ENCODE results near the gene ZNF366. TPM values are rescaled to one million over a fixed set of nuclear protein-coding genes. Genes with fewer than 3 reads are reported as not detected.

ZNF366 gene
- total RNA-seq, 1 experiment from 2014 or later = 0.17 TPM

DNA sequence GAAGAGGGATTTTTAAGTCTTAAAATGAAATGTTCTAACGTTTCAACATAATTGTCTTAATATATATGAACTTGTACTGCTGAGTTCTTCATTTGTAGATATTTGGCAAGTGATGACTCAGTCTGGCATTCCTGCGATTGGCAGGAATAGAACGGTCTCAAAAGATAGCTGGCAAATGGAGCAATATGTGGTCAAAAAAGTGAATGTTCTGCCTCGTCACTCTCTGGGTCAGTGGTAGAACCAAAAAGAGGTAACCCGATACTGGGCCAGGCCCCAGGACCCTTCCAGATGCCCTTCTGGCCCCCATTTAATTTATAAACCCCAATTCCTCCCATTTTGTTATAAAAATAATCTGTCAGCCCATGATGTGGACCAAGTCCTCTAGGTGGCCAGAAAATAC, 39.2 kb downstream of the ZNF366 start:
- no peaks in the 10 kb centered on the region for H3K27me3 ChIP-seq (ENCODE audit: insufficient read depth, low read depth)
- TF ChIP-seq, protein P1, sequence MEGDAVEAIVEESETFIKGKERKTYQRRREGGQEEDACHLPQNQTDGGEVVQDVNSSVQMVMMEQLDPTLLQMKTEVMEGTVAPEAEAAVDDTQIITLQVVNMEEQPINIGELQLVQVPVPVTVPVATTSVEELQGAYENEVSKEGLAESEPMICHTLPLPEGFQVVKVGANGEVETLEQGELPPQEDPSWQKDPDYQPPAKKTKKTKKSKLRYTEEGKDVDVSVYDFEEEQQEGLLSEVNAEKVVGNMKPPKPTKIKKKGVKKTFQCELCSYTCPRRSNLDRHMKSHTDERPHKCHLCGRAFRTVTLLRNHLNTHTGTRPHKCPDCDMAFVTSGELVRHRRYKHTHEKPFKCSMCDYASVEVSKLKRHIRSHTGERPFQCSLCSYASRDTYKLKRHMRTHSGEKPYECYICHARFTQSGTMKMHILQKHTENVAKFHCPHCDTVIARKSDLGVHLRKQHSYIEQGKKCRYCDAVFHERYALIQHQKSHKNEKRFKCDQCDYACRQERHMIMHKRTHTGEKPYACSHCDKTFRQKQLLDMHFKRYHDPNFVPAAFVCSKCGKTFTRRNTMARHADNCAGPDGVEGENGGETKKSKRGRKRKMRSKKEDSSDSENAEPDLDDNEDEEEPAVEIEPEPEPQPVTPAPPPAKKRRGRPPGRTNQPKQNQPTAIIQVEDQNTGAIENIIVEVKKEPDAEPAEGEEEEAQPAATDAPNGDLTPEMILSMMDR (conservative IDR thresholded peaks at IDR 0.05) = no peak
- no peak for TF ChIP-seq EZH2 (IDR thresholded peaks at IDR 0.05; ENCODE audit: low read depth)
- peak overlapping the region; percentile 38; the same call in 1 of the 2 replicates for H3K4me3 ChIP-seq
- H2AFZ ChIP-seq = peak overlapping the region; percentile 59
- H3K36me3 ChIP-seq (ENCODE audit: low read depth) = no peaks in the 10 kb centered on the region
- CTCF ChIA-PET = interaction anchor here (0.6 to 0.9 kb wide), 2 partner anchors 16 to 23 kb away, joined by 3 read pairs; no protein-coding TSS in a partner anchor
- intact Hi-C loops (cut with micrococcal nuclease; ENCODE audit: unreplicated experiment) = loop anchor here (1.0 kb wide), 1 partner anchor 16 kb away; no protein-coding TSS in a partner anchor
- POLR2A ChIA-PET (ENCODE audit: unreplicated experiment) = interaction anchor here (0.5 kb wide), 1 partner anchor 88 kb away, joined by 10 read pairs; no protein-coding TSS in a partner anchor
- no peaks in the 10 kb centered on the region for H3K9me2 ChIP-seq (ENCODE audit: insufficient read depth)
- peaks cover 37% of the 10 kb centered on the region for H3F3A ChIP-seq (ENCODE audit: insufficient read depth, low read depth)
- peak overlapping the region; percentile 75 for H3K4me2 ChIP-seq
- peak; percentile 42 to 83 for DNase-seq
- no peaks in the 10 kb centered on the region for H3K9me3 ChIP-seq (ENCODE audit: insufficient read depth, low read depth)
- peaks cover 78% of the 10 kb centered on the region for H3K4me1 ChIP-seq (replicated peaks; ENCODE audit: insufficient read depth)
- peak overlapping the region; percentile 99 for H3K27ac ChIP-seq
- H3K79me2 ChIP-seq (ENCODE audit: low read depth) = no peaks in the 10 kb centered on the region
- BruUV-seq (replicated peaks) = TSS peak; percentile 33
- no peaks in the 10 kb centered on the region for H4K20me1 ChIP-seq (ENCODE audit: insufficient read depth)

DNA sequence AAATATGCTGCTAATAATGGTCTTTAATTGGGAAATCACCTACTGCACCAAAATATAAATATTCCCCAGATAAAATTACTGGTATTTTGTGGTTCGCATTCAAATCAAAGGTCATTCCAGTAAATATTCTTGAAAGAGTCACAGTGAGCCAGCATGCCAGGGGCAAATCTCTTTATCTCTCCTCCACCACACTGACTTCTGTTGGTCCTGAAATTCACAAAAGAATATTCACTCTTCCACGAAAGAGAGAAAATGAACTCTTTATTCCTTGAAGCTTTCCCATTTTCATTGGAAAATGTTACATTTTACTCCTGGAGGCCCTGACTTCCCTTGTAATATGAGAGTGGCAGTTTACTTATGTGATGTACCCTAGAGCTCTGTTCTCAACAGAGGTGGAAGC, 39.7 kb downstream of the ZNF366 start:
- intact Hi-C loops (cut with micrococcal nuclease; ENCODE audit: unreplicated experiment) = no loop called here
- TF ChIP-seq EZH2 (IDR thresholded peaks at IDR 0.05; ENCODE audit: low read depth) = no peak
- TF ChIP-seq, protein P1 (conservative IDR thresholded peaks at IDR 0.05) = no peak
- no peaks in the 10 kb centered on the region for H3K36me3 ChIP-seq (ENCODE audit: low read depth)

DNA sequence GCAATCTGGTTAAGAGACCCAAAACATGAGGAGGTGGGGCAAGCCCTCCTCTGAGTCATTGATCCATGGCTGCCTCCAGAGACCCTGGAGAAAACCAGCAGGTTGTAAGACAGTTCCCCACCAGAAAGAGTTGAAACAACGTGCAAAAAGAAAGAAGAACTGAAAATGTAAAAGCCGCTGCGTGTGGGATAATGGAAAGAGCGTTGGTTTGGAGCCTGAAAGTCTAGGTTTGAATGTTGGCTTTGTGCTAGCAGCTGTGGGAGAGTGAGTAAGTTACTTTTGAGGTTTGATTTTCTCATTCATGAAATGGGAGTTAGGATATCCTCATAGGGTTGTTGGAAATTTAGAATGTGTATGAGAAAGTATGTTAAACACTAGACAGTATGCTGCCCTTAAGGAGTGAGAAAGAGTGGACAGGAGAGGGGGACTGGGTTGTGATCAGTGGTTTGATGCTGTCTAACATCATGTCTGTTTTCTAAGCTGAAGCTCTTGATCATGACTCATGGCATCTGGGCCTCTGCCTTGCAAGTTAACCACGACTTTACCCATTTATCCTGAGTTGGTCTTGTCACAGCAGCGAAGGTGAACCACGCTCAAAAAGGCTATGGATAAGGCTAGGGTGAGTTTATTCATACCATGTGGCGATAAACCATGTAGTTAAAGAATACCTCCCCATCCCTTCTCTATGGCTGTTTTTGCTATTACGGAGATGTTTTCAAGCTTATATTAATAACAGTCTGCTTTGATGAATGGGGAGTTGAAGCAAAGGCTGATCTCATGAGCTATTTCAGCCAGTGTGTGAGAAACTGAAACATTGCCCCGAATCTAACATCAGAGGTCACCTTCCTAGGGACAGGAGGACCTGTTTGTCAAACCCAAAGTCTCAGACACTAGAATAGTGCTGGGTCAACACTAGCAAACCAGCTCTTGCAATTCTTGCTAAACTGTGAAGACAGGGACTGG, 41.3 kb downstream of the ZNF366 start:
- Histone ChIP-seq H3K27ac (peak overlapping the region; percentile 99), H3K4me3 (no peak overlapping the region), H2AFZ (peak overlapping the region; percentile 12; the same call in 1 of the 2 replicates), H3K9me3 (ENCODE audit: insufficient read depth, low read depth) (no peaks in the 10 kb centered on the region), H3K27me3 (ENCODE audit: insufficient read depth, low read depth) (no peaks in the 10 kb centered on the region), H3F3A (ENCODE audit: insufficient read depth, low read depth) (peaks cover 33% of the 10 kb centered on the region), H3K79me2 (ENCODE audit: low read depth) (no peaks in the 10 kb centered on the region), H3K4me2 (peak overlapping the region; percentile 75), H3K36me3 (ENCODE audit: low read depth) (no peaks in the 10 kb centered on the region), H3K4me1 (replicated peaks; ENCODE audit: insufficient read depth) (peaks cover 59% of the 10 kb centered on the region), H4K20me1 (ENCODE audit: insufficient read depth) (no peaks in the 10 kb centered on the region), H3K9me2 (ENCODE audit: insufficient read depth) (no peaks in the 10 kb centered on the region)
- POLR2A ChIA-PET (ENCODE audit: unreplicated experiment) = no interaction called here
- intact Hi-C loops (cut with micrococcal nuclease; ENCODE audit: unreplicated experiment) = no loop called here
- CTCF ChIA-PET = no interaction called here
- no TSS peak for BruUV-seq (replicated peaks)
- no peak for DNase-seq
- TF ChIP-seq, protein P1 (conservative IDR thresholded peaks at IDR 0.05) = no peak
- TF ChIP-seq EZH2 (IDR thresholded peaks at IDR 0.05; ENCODE audit: low read depth) = no peak

More for the DNA sequence above, 39.7 kb downstream of the ZNF366 start:
- peak overlapping the region; percentile 59 for H2AFZ ChIP-seq
- H3K27me3 ChIP-seq (ENCODE audit: insufficient read depth, low read depth) = no peaks in the 10 kb centered on the region
- ChIA-PET CTCF (no interaction called here), POLR2A (ENCODE audit: unreplicated experiment) (no interaction called here)
- H3K9me2 ChIP-seq (ENCODE audit: insufficient read depth) = no peaks in the 10 kb centered on the region
- BruUV-seq (replicated peaks) = TSS peak; percentile 26
- no peaks in the 10 kb centered on the region for H3K79me2 ChIP-seq (ENCODE audit: low read depth)
- H3K4me3 ChIP-seq = peak overlapping the region; percentile 38
- DNase-seq = peak; percentile 19 to 68
- peaks cover 75% of the 10 kb centered on the region for H3K4me1 ChIP-seq (replicated peaks; ENCODE audit: insufficient read depth)
- peak overlapping the region; percentile 75 for H3K4me2 ChIP-seq
- no peaks in the 10 kb centered on the region for H4K20me1 ChIP-seq (ENCODE audit: insufficient read depth)
- no peaks in the 10 kb centered on the region for H3K9me3 ChIP-seq (ENCODE audit: insufficient read depth, low read depth)
- peaks cover 37% of the 10 kb centered on the region for H3F3A ChIP-seq (ENCODE audit: insufficient read depth, low read depth)
- H3K27ac ChIP-seq = peak overlapping the region; percentile 99
